GM12874 (cell line): ENCODE data around the gene CHST14.

ENCODE experiments used
- TF ChIP-seq, protein P1 (sequence below): IDR thresholded peaks from 2 replicates; pipeline ENCODE4 v1.5.1; 2011; ENCODE audit warnings: low read depth, mild to moderate bottlenecking, control low read depth, low read length, moderate library complexity; ENCODE audit not compliant: insufficient read depth

Gene CHST14

DNA sequence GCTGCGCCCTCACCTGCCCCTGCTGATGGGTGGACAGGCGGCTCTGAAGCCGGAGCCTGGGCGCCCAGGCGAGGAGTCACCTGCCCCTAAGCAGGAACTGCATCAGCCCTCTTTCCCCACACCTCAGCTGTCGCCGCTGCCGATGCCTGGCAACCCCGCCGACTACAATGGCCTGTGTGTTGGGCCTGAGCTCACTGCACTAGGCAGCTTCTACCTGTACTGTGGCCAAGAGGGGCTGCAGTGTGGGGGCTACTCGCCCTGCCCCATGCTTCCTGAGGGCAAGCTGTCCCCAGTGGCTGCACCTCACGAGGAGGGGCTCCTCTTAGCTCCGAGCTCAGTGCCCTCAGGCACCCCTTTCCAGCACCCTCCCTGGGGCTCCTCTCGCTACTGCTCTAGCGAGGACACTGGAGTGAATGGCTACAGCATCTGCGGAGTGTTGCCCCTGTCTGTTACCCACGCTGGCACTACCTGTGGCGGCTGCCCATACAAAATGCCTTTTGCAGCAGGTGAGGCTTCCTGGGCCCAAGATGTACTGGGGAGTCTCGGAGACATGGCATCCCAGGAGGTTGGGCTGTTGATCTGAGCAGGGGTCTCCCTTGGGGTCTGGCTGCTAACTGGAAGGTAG, 11.3 kb upstream of the CHST14 start:
- TF ChIP-seq, protein P1, sequence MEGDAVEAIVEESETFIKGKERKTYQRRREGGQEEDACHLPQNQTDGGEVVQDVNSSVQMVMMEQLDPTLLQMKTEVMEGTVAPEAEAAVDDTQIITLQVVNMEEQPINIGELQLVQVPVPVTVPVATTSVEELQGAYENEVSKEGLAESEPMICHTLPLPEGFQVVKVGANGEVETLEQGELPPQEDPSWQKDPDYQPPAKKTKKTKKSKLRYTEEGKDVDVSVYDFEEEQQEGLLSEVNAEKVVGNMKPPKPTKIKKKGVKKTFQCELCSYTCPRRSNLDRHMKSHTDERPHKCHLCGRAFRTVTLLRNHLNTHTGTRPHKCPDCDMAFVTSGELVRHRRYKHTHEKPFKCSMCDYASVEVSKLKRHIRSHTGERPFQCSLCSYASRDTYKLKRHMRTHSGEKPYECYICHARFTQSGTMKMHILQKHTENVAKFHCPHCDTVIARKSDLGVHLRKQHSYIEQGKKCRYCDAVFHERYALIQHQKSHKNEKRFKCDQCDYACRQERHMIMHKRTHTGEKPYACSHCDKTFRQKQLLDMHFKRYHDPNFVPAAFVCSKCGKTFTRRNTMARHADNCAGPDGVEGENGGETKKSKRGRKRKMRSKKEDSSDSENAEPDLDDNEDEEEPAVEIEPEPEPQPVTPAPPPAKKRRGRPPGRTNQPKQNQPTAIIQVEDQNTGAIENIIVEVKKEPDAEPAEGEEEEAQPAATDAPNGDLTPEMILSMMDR = no peak

DNA sequence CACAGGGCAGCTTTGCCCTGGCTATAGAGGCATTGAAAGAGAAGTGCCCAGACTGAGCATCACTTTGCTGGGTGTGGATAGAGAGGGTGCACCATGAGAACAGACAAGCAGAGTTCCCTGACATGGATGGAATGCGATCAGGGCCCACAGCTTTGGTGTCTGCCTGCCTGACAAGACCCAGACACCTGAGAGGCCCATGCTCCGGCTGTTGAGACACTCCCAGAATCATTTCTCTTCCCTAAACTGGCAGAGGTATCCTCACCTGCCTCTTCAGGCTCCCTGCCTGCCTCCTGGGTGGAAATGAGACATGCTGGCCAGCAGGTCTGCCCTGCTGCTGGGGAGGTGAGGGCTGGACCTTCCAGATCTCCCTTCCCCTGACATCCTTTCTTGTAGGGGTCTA, 10.4 kb upstream of the CHST14 start:
- TF ChIP-seq, protein P1 = no peak

DNA sequence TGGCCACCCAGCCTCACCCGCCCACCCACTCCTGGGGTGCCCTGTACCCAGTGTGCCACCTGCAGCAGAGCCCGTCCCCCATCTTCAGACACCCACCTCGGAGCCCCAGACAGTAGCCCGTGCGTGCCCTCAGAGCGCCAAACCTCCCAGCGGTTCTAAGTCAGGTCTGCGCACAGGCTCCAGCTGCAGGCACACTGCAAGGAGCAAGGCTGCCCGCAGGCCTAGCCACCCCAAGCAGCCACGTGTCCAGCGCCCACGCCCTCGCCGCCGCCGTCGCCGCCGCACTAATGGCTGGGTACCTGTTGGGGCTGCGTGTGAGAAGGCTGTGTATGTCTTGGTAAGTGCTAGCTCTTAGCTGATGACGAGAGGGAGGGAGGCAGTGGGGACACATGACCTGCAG, 8.8 kb upstream of the CHST14 start:
- TF ChIP-seq, protein P1 = no peak

DNA sequence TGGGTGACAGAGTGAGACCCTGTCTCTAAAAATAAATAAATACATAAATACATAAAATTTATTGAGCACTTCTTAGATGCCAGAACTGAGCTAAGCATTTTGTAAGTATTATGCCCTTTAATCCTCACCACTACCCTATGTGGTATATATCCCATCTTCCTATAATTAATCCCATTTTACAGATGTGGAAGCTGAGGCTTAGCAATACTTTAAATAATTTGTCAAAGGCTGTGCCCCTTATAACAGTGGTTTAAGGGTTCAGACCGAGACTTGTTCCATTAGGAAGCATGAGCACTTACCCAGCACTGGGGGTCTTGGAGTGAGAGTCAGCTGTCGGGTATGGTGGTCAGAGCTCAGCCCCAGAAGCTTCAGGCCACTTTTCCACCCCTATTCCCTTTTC, 7.5 kb upstream of the CHST14 start:
- TF ChIP-seq, protein P1 = no peak

DNA sequence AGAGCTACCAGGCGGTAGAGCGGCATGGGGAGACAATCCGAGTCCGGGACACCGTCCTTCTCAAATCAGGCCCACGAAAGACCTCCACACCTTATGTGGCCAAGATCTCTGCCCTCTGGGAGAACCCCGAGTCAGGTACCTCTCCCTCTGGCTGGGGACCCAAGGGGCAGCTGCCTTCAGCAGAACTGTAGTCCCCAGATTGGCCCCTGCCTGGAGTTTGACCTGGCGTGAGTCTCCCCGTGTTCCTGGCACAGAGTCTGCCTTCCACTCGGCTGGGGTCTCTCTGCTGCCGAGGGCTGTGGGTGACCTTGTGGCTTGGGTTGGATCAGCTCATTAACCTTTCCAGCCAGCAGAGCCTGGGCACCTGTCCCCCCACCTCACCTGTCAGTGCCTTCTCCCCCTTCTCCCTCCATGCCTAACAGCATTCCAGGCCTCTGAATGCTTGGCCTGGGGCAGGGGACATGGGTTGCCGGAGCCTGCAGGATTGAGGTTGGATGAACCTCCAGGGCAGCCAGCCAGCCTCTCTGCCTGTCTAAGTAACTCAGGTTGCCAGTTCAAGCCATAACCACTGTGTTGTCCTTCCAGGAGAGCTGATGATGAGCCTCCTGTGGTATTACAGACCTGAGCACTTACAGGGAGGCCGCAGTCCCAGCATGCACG, 6.8 kb upstream of the CHST14 start:
- TF ChIP-seq, protein P1 = no peak

DNA sequence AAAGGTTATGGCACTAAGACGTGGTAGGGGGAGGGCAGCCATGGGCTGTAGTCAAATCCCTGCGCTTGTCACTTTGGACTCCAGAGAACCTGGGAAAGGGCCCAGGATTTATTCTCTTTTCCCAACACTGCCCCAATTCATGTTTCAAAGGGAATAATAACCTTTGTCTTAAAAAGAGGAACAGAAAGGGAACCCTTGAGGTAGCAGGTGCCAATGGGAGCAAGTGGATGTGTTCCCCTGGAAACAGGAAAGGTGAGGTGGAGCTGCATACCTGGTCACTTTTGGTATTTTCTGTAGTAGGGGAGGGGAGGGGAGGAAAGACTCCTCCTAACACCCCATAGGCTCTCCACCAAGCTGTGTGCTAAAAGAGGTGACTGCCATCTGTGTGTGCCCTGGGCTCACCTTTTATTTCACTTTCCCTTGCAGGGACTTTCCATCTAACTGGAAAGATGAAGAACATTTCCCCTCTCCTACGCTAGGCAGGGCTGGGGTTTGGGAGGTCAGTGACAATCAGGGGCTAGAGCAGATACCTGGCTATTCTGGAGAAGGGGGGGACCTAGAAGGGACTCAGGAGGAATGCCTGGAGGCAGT, 6.1 kb upstream of the CHST14 start:
- TF ChIP-seq, protein P1 = no peak

DNA sequence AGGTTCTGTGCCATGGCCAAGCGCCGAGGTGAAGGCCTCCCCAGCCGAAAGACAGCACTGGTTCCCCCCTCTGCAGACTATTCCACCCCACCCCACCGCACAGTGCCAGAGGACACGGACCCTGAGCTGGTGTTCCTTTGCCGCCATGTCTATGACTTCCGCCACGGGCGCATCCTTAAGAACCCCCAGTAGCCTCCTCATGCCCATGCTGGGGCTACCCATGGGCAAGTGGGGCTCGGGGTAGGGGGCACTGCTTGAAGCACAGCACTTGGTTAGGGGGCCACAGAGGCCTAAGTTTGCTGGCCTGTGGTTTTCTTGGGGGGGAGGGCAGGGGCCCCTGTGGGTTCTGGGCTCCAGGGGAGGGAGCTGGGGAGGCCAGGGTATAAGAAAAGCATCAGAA, 4.8 kb upstream of the CHST14 start:
- TF ChIP-seq, protein P1 = no peak
